GM12878 (cell line): ENCODE data around the gene TOMM20. TPM values are rescaled to one million over a fixed set of nuclear protein-coding genes. Genes with fewer than 3 reads are reported as not detected.

Source experiments
- BHLHE40 ChIP-seq, 2 experiments: fragments of 450-650 bp in 1 of 2; IDR thresholded peaks; 2 replicates each; pipeline ENCODE4 v1.6.1; 2011 to 2017; ENCODE audit warnings: low read depth in 2 of 2, borderline replicate concordance in 1 of 2, improper control_type of control experiment in 1 of 2, low read length in 1 of 2, mild to moderate bottlenecking in 1 of 2
- BRCA1 ChIP-seq: IDR thresholded peaks from 2 replicates; pipeline ENCODE4 v1.6.1; 2011; ENCODE audit warnings: low read depth, low read length, improper control_type of control experiment
- DPF2 ChIP-seq: fragments of 450-650 bp; IDR thresholded peaks from 2 replicates; pipeline ENCODE4 v1.6.1; 2017; ENCODE audit warnings: mild to moderate bottlenecking
- EP300 ChIP-seq, 2 experiments: fragments of 150-350 bp in 1 of 2; IDR thresholded peaks; 2 replicates each; pipeline ENCODE4 v1.6.1; 2011 to 2012; ENCODE audit warnings: low read depth in 2 of 2, low read length in 2 of 2, borderline replicate concordance in 1 of 2, improper control_type of control experiment in 1 of 2, inconsistent platforms in 1 of 2; ENCODE audit not compliant: control insufficient read depth in 1 of 2
- EZH2 ChIP-seq: IDR thresholded peaks from 2 replicates; pipeline ENCODE4 v1.6.1; 2012; ENCODE audit warnings: low read depth, mild to moderate bottlenecking, control low read depth, inconsistent platforms, low read length, borderline replicate concordance; ENCODE audit not compliant: control insufficient read depth
- IKZF1 ChIP-seq: fragments of 450-650 bp; conservative IDR thresholded peaks from 2 replicates; pipeline ENCODE4 v1.6.1; 2017; ENCODE audit warnings: antibody characterized with exemption, mild to moderate bottlenecking
- NBN ChIP-seq: fragments of 450-650 bp; IDR thresholded peaks from 2 replicates; pipeline ENCODE4 v1.6.1; 2016
- NKRF ChIP-seq: fragments of 450-650 bp; conservative IDR thresholded peaks from 2 replicates; pipeline ENCODE4 v1.6.1; 2017; ENCODE audit warnings: mild to moderate bottlenecking, moderate library complexity
- POLR2A ChIP-seq: IDR thresholded peaks from 2 replicates; pipeline ENCODE4 v1.6.1; 2011; ENCODE audit warnings: low read depth, mild to moderate bottlenecking, low read length
- POLR2AphosphoS2 ChIP-seq: IDR thresholded peaks from 2 replicates; pipeline ENCODE4 v1.6.1; 2011; ENCODE audit warnings: low read depth, mild to moderate bottlenecking, low read length, improper control_type of control experiment, moderate library complexity
- RAD51 ChIP-seq: fragments of 450-650 bp; IDR thresholded peaks from 2 replicates; pipeline ENCODE4 v1.6.1; 2016; ENCODE audit warnings: moderate library complexity, mild to moderate bottlenecking, inconsistent platforms
- RCOR1 ChIP-seq: conservative IDR thresholded peaks from 2 replicates; pipeline ENCODE4 v1.6.1; 2012; ENCODE audit warnings: low read depth, low read length, improper control_type of control experiment
- RFX5 ChIP-seq: IDR thresholded peaks from 2 replicates; pipeline ENCODE4 v1.6.1; 2011; ENCODE audit warnings: low read depth, low read length, improper control_type of control experiment
- RUNX3 ChIP-seq: IDR thresholded peaks from 2 replicates; pipeline ENCODE4 v1.6.1; 2012; ENCODE audit warnings: low read length, inconsistent platforms
- SKIL ChIP-seq: fragments of 450-650 bp; IDR thresholded peaks from 2 replicates; pipeline ENCODE4 v1.6.1; 2017; ENCODE audit warnings: mild to moderate bottlenecking, low read depth, inconsistent platforms; ENCODE audit not compliant: poor library complexity, severe bottlenecking
- TCF3 ChIP-seq: IDR thresholded peaks from 2 replicates; pipeline ENCODE4 v1.6.1; 2012; ENCODE audit warnings: low read depth, mild to moderate bottlenecking, low read length, borderline replicate concordance; ENCODE audit not compliant: insufficient read depth
- USF2 ChIP-seq: IDR thresholded peaks from 2 replicates; pipeline ENCODE4 v1.6.1; 2011; ENCODE audit warnings: low read depth, low read length, improper control_type of control experiment, borderline replicate concordance
- YY1 ChIP-seq: IDR thresholded peaks from 2 replicates; pipeline ENCODE4 v1.6.1; 2011; ENCODE audit warnings: low read depth, mild to moderate bottlenecking, low read length
- ZNF274 ChIP-seq: IDR thresholded peaks from one replicate; pipeline ENCODE4 v1.8.0; 2011; ENCODE audit not compliant: insufficient read length, insufficient read depth
- ZNF384 ChIP-seq: IDR thresholded peaks from 2 replicates; pipeline ENCODE4 v1.6.1; 2012; ENCODE audit warnings: low read depth, mild to moderate bottlenecking, low read length, improper control_type of control experiment, borderline replicate concordance
- ZNF592 ChIP-seq: fragments of 450-650 bp; IDR thresholded peaks from 2 replicates; pipeline ENCODE4 v1.6.1; 2017; ENCODE audit warnings: mild to moderate bottlenecking, moderate library complexity
- polyA plus RNA-seq, 11 experiments: library from polyadenylated mRNA; depleted of rRNA in 4 of 11; unstranded in 6 of 11; stranded (reverse) in 5 of 11; fragments of >200 nt; fragmentation: Nextera tagmentation in 4 of 11; fragmentation: Illumina TruSeq in 1 of 11; extraction: Ambion mirVana in 4 of 11; extraction: Trizol in 1 of 11; gene quantifications; 1 replicate in 1 of 11; 2 replicates in 10 of 11; pipeline versions ENCODE4 v1.2.1 to v1.2.3, GENCODE V29; 2011 to 2016; ENCODE audit warnings: inconsistent platforms in 2 of 11, missing spikeins in 2 of 11, low read depth in 1 of 11
- total RNA-seq, 4 experiments: library from RNA; depleted of rRNA in 3 of 4; stranded (reverse); fragments of >200 nt in 3 of 4; fragmentation: Illumina TruSeq in 1 of 4; extraction: Trizol in 1 of 4; gene quantifications; 2 replicates each; pipeline versions ENCODE4 v1.2.1 to v1.2.3, GENCODE V29; 2013 to 2021

Gene TOMM20
- total and polyA plus RNA-seq, 10 of the 15 experiments (the other 5 are each of a cell fraction or from before 2014, with no cell fraction given) = 39.8 to 138 (median 70.1) TPM

GRCh38 chr1:235100194-235100772, 28.4 kb downstream of the TOMM20 start (continued):
- TF ChIP-seq SKIL (peak; percentile 78), ZNF384 (no peak), NKRF (no peak), RFX5 (no peak), BHLHE40 (IDR thresholded peaks at IDR 0.05; ENCODE audit: borderline replicate concordance in 1 of 2, low read depth in 2 of 2, low read length in 1 of 2) (peak; percentile 83 to 90), RAD51 (peak; percentile 57), BRCA1 (no peak), RUNX3 (peak; percentile 71), TCF3 (peak; percentile 94), POLR2AphosphoS2 (no peak), USF2 (no peak), POLR2A (no peak), EZH2 (no peak), IKZF1 (peak; percentile 45; the same call in 1 of the 2 replicates), DPF2 (peak; percentile 47; the same call in 1 of the 2 replicates), RCOR1 (no peak), EP300 (IDR thresholded peaks at IDR 0.05; ENCODE audit: borderline replicate concordance in 1 of 2, control insufficient read depth in 1 of 2, low read depth in 2 of 2, low read length in 2 of 2) (peak in 1 of 2 experiments; percentile 80; a peak in 2 of 4 replicates), YY1 (peak; percentile 66; the same call in 1 of the 2 replicates), NBN (no peak), ZNF274 (no peak), ZNF592 (no peak)
